ENCODE results near the gene OLFM4. TPM values are rescaled to one million over a fixed set of nuclear protein-coding genes. Genes with fewer than 3 reads are reported as not detected.

The OLFM4 gene
- total RNA-seq, 1 experiment from 2014 or later, result not detected

- CTCF ChIA-PET, result no interaction called here
- ATAC-seq, result no peak
- intact Hi-C loops (cut with micrococcal nuclease; ENCODE audit: unreplicated experiment), result no loop called here
Observed at GRCh38 chr13:53058065-53058679, 29.6 kb downstream of the OLFM4 start.

GRCh38 chr13:53060840-53061490 is 32.4 kb downstream of the OLFM4 start:
- no peak for ATAC-seq
- TF ChIP-seq REST (IDR thresholded peaks at IDR 0.05; ENCODE audit: insufficient read depth in 1 of 2, low read depth in 2 of 2, low read length in 1 of 2) (no peak), TCF7L2 (IDR thresholded peaks at IDR 0.05; ENCODE audit: low read depth, low read length) (no peak), CTCF (IDR thresholded peaks at IDR 0.05) (no peak), POLR2AphosphoS5 (IDR thresholded peaks at IDR 0.05; ENCODE audit: low read depth, low read length) (no peak)
- DNase-seq (ENCODE audit: low read depth, low spot score), result no peak
- H3K27me3 ChIP-seq (ENCODE audit: control insufficient read depth, insufficient read depth, low read length), result no peaks in the 10 kb centered on the region
- H3K27ac ChIP-seq (ENCODE audit: low read length), result no peak overlapping the region
- in situ Hi-C loops (cut with HindIII; ENCODE audit: low pct_unique_long_range_greater_than_20kb, low sequenced_read_pairs), result no loop called here
- CTCF ChIA-PET, result no interaction called here
- intact Hi-C loops (cut with micrococcal nuclease; ENCODE audit: unreplicated experiment), result no loop called here
- BruUV-seq (replicated peaks), result no TSS peak
- no peaks in the 10 kb centered on the region for H3K9me3 ChIP-seq (ENCODE audit: control insufficient read depth, insufficient read depth, low read depth, low read length)
- POLR2A ChIA-PET, result no interaction called here
- H3K36me3 ChIP-seq (ENCODE audit: control insufficient read depth, insufficient read depth, low read length), result no peaks in the 10 kb centered on the region
- H3K4me1 ChIP-seq (ENCODE audit: control insufficient read depth, insufficient read depth, low read length), result no peaks in the 10 kb centered on the region
- no peak overlapping the region for H3K4me3 ChIP-seq (ENCODE audit: low read depth in 2 of 2, low read length in 2 of 2)

More at GRCh38 chr13:53058065-53058679, 29.6 kb downstream of the OLFM4 start:
- TF ChIP-seq CTCF (IDR thresholded peaks at IDR 0.05) (no peak), REST (IDR thresholded peaks at IDR 0.05; ENCODE audit: insufficient read depth in 1 of 2, low read depth in 2 of 2, low read length in 1 of 2) (no peak), TCF7L2 (IDR thresholded peaks at IDR 0.05; ENCODE audit: low read depth, low read length) (no peak), SIN3A (IDR thresholded peaks at IDR 0.05; ENCODE audit: borderline replicate concordance, insufficient read depth, low read depth, low read length) (no peak)
- H3K9me3 ChIP-seq (ENCODE audit: control insufficient read depth, insufficient read depth, low read depth, low read length), result no peaks in the 10 kb centered on the region
- no peak overlapping the region for H3K27ac ChIP-seq (ENCODE audit: low read length)
- in situ Hi-C loops (cut with HindIII; ENCODE audit: low pct_unique_long_range_greater_than_20kb, low sequenced_read_pairs), result no loop called here
- BruUV-seq (replicated peaks), result no TSS peak
- H3K27me3 ChIP-seq (ENCODE audit: control insufficient read depth, insufficient read depth, low read length), result no peaks in the 10 kb centered on the region
- H3K4me1 ChIP-seq (ENCODE audit: control insufficient read depth, insufficient read depth, low read length), result no peaks in the 10 kb centered on the region
- no peaks in the 10 kb centered on the region for H3K36me3 ChIP-seq (ENCODE audit: control insufficient read depth, insufficient read depth, low read length)
- DNase-seq (ENCODE audit: low read depth, low spot score), result no peak
- POLR2A ChIA-PET, result no interaction called here
- no peak overlapping the region for H3K4me3 ChIP-seq (ENCODE audit: low read depth in 2 of 2, low read length in 2 of 2)
